Stimulated activated CD8-positive, alpha-beta memory T cell treated with anti-CD3 and anti-CD28 coated beads, Interleukin-7, amount 100 ng/mL, for 48 hours (primary cell): ENCODE data around the gene GNB5.

Source experiments
- DNase-seq, 2 donors: peaks; one replicate each; pipeline ENCODE4 v3.0.0-alpha.2; 2020; ENCODE audit warnings: low read depth in 1 of 2; ENCODE audit errors: extremely low read depth in 1 of 2

Gene GNB5

DNA sequence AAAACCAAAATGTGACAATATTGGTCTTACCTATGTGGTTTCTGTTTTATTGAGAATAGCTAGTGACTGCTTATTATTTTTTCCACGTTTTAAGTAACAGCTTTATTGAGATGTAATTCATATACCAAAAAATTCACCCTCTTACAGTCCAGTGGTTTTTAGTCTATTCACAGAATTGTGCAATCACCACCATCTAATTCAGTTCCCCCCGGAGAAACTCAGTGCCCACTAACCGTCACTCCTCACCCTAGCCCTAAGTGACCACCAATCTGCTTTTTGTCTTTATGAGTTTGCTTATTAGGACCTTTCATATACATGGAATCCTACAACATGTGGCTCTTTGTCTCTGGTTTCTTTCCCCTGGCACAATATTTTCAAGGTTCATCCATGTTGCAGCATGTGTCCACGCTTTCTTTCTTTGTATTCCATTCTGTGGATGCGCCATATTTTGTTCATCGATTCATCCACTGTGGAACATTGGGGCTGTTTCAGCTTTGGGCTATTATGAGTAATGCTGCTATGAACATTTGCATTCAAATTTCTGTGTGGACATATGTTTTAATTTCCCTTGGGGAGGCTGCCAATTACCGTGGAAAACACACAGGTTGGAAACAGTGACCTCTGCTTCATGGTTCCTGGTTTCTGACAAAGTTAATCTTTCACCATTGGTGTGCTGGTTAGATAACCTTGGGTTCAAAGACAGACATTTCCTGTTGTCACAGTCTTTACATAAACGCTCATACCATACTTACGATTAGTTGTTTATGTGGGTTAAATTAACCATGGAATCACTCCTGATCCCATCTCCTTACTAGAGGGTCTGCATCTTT lies 75.4 kb downstream of the GNB5 start:
- DNase-seq: no peak

DNA sequence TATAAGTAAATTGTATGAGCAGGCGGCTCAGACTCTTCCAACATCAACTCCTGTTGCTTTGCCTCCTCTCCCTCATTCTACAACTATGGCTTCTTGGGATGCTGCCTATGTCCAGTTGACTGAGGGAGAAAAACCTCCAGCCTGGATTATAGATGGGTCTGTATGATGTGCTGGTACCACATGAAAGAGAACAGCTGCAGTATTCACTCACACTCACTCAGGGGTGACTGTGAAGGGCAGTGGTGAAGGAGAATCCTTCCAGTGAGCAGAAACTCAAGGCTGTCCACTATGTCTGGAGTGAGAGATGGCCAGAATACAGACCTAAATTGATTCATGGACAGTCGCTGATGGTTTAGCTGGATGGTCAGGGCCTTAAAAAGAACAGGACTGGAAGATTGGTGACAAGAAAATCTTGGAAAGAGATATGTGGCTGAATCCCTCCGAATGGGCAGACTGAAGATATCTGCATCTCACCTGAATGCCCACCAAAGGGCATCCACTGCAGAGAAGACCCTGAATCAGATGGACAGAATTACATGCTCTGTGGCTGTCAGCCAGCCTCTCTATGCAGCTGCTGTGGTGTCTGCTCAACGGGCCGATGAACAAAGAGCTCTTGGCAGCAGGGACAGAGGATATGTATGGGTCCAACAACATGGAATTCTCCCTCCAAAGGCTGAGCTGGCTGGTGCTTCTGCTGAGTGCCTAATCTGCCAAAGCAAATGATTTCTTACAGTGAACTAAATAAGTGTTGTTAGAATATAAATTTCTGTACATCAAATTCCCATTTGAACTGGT lies 76.7 kb downstream of the GNB5 start:
- DNase-seq: no peak

DNA sequence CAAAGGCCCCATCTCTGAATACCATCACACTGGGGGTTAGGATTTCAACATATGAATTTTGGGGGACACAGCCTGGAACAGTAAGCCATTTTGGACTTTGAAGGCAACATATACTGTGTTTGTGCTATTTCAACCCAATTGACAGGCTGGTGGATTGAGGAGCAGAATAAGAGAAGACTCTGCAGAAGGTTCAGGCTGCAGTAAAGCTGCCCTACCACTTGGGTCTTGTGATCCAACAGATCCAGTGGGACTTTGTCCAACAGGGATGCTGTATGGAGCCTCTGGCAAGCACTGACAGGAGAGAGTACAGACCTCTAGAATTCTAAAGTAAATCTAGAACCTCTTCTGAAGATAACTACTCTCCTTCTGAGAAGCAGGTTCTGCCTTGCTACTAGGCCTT lies 77.5 kb downstream of the GNB5 start:
- no peak for DNase-seq

DNA sequence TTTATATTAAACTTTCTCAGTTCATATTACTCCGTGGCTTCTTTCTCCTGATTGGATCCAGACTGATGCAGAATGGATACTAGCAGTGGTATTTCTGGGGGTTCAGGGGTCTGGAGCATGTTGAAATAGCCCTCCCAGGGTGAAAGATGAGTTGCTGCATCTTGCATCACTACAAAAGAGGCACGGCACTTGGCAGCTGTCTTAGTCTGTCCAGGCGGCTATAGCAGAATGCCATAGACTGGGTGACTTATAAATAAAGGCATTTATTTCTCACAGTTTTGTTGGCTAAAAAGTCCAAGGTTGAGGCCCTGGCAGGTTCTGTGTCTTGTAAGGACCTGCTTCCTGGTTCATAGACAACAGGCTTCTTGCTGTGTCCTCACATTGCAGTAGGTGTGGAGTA lies 78.0 kb downstream of the GNB5 start:
- DNase-seq: no peak

DNA sequence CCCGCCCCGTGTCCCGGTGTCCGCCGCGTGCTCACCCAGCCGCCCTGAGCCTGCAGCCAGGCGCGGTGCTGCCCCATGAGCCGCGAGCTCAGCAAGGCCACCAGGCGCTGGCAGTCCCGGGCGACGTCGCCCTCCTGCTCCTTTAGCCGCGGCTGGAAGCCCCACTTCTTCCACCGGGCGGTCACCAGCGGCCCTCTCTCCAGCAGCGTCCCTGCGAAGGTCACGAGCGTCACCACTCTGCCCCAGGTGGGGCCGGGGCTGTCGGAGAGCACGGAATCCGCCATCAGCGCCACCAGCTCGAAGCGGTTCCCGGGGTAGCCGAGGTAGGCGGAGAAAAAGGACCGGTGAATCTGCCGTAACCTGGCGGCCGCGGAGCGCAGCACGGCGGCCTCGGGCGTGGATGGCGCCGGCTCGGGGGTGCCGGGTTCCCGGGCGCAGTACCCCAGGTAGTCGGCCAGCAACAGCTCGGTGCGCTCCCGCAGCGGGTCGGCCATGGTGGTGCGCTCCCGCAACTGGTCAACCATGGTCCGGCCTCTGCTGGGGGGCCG lies 78.9 kb downstream of the GNB5 start:
- DNase-seq: no peak

DNA sequence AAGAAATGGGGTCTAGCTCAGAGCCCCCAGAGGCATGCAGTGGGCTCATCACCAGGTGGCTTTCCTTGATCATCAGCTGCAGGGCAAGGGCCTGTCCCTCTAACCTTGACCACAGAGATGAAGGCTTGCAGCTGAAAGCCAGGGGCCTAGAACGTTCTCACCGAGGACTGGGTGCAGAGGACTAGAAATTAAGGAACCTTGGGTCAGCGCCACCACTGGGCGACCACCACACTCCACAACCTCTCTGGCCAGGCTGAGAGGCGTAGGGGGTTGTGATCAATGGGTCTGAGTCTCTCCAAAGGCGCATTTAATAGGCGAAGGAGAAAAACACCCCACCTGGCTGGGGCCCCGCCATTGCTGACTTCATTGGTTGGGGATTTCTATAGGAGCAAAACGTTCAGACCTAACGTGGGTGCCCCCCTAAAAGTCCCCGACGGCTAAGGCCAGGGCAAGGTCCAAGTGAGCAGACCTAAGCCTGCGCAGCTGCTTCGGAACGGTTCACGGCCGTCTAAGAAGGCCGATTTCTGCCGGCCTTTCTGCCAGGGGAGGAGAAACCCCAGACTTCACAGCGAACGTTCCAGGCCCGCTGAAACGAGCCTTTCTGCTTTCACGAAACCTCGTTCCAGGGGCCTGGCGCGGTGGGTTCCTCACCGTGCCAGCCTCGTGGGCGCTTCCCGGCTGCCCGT lies 79.5 kb downstream of the GNB5 start:
- DNase-seq: no peak

DNA sequence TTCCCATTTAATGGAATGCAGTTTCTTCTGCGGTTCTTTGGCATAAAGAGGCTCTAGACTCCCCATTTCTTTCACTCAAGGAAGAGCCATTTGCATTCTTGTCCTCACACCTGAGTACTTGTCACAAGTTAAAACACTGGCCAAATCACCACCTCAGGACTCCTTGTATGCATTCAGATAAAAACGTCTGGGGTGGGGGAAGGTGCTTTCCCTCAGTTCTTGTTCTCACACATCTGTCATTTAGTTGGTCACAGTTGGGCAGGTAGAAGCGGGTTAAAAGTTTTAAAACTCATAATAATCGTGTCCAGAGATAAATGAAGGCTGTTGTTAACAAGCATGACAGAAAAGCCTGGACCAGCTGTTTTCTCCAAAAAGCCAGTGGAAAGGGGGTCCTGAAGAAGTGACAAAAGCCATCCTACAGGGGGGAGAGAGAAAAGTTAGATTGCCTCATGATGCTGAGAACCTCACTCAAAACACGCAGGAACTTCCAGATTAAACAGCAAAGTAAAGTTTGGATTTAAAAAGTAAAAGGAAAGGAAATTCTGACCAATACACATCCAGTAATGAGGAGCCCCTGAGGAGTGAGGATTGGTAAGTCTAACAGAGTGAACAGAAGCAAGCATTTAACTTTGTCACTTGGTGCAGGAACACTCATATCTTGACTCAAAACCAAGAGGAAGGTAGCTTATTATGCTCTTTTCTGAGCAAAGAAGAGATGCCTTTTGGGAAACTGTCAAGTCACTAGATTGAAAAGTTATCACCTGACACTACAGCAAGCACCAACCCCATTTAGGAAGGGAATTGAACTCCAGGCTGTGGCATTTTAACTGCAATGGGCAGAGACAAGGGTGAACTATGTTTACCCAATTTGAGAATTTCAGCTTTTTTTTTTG lies 81.4 kb downstream of the GNB5 start:
- no peak for DNase-seq

DNA sequence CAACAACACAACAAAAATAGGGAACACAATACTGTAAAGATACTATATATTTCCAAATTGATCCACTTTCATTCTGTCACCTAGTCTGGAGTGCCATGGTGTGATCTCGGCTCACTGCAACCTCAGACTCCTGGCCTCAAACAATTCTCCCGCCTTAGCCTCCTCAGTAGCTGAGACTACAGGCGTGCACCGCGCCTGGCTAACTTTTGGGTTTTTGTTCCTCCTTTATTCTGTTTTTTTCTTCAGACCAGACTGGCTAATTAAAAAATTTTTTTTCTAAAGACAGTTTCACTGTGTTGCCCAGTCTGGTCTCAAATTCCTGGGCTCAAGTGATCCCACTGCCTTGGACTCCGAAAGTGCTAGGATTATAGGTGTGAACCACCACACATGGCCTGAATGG lies 84.0 kb downstream of the GNB5 start:
- no peak for DNase-seq

DNA sequence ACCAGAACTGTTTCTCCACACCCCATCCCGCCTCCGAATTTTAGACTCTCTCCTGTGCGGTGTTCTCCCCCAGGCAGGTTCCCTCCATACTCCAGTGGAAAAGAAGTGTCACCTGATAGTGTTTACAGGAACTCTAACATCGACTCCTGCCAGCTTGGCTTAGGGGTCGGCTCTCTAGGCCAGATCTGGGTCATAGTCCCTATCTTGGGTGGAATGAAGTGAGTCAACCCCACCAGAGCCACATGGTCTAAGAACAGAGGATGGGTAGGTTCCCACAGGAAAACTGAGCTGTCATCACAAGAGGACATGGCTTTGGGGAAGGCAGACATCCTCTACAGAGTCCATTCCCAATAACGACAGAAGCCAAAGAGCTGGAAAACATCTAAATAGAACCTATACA lies 84.6 kb downstream of the GNB5 start:
- DNase-seq: no peak

DNA sequence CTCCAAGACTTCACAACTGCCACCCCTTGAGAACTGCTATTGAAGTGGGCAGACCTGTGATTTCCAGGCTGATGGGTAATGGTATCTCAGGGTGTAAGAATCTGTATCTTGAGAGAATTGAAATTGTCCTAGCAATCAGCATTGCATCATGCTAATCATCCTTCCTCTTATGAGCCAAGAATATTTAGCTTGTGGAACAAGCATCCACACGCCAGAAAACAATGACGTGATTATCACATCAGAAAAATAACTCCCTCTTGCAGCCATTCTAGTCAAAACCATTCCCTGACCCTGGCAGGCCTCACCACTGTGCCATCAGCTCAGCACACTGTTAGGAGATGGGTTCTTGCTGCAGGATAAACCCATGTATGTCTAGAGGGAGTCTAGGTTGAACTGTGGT lies 85.3 kb downstream of the GNB5 start:
- no peak for DNase-seq

DNA sequence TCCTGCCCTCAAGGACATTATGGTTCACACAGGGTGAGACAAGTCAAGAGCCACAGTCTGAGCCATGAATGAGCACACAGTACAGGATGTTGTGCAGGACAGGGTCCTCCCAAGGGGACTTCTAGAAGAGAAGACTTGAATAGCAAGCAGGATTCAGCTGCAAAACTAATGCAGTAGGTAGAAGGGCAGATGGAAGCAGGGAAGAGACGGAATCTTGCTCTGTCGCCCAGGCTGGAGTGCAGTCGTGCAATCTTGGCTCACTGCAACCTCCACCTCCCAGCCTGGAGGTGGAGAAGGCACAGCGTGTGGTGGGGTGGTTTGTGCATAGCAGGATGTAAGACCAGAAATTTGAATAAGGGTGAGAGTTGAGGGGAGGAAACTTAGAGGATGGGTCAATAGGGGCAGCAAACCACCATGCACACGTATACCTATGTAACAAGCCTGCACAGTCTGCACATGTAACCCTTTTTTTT lies 86.6 kb downstream of the GNB5 start:
- DNase-seq: no peak

DNA sequence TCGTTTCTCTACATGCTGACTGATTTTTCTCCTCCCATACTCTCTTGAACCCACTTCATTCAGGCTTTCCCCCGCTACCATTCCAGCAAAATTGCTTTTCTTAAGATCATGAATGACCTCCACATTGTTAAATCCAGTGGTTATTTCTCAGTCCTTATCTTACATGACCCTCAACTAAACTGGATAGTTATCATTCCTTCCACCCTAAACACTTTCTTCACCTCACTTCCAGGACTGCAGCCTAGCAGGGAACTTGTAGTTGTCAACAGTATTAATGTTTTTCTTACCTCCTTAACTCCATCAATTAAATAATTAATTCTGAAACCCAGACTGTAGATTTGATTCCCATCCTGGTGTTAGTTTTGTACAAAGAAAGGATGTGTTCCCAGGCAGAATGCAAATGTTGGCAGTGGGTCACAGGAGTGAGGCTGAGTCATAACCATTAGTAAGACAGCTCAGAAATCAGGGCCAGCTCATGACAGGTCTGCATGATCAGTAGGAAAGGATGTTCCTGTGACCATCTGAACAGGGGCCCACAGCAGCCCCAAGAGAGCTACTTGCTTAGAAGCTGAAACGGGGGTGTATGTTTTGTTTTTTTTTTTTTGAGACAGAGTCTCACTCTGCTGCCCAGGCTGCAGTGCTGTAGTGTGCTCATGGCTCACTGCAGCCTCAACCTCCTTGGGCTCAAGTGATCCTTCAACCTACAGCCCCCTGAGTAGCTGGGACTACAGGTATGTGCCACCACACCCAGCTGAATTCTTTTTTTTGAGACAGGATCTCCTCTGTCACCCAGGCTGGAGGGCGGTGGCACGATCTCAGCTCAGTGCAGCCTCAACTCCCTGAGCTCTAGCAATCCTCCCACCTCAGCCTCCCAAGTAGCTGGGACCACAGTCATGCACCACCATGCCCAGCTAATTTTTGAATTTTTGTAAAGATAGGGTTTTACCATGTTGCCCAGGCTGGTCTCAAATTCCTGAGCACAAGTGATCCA lies 87.7 kb downstream of the GNB5 start:
- DNase-seq: no peak

DNA sequence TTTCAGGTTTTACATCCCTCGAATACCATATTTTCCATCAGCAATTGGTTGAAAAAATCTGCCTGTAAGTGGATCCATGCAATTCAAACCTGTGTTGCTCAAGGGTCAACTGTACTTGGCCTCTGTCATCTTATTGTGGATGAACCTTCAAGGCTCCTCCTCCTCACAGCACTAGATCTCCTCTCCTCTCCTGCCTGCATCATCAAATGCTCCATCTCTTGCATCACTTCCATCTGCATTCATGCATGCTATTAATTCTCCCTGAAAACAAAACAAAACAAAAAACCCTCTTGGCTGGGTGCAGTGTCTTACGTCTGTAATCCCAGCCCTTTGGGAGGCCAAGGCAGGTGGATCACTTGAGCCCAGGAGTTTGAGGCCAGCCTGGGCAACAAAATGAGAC lies 88.7 kb downstream of the GNB5 start:
- DNase-seq: no peak

DNA sequence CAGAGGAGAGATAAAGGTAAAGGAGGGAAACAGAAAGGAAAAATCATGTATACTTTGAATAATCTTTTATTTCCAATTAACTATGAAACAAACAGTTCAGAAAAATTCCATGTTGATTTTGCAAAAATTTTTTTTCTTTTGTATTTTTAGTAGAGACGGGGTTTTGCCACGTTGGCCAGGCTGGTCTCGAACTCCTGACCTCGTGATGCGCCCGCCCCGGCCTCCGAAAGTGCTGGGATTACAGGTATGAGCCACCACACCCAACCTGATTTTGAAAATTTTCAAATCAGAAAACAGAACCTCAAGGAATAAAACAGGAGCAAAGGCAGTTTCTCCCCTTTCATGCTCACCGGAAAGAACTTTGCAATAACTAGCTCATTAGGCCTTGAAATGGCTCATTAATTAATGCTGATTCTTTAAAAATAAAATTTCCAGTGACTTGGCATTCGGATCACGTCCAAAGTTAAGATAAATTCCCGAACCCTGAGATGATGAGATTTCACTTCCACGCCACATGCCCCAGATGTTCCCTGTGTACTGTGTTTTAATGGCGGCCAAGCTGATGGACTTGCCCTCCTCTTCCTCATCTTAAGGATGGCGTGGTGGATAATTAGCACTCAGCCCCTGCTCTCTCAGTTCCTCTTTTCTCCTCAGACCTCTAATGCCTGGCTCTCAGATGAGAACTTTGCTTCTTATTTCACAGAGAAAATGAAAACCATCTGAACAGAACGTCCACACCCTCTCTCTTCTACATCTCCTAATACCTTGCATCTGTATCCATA lies 89.5 kb downstream of the GNB5 start:
- DNase-seq: no peak

DNA sequence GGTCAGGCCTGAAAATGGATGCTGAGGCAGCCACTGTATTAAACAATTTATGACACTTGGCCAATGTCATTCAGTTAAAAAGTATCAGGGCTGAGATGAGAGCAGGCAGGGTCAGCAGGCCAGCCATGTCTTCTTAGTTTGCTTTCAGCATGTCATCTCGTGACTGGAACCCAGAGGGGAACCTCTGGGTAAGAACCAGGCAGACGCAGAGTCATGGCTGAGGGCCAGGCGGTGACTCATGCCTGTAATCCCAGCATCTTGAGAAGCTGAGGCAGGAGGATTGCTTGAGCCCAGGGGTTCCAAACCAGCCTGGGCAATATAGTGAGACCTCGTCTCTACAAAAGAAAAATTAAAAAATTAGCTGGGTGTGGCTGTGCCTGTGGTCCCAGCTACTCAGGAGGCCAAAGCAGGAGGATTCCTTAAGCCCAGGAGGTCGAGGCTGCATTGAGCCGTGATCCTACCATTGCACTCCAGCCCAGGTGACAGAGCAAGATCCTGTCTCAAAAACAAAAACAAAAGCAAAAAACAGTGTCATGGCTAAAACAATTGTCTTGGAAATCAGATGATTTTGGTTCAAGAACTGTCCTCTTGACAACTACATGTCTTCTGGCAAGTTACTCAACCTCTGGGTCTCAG lies 90.3 kb downstream of the GNB5 start:
- no peak for DNase-seq

DNA sequence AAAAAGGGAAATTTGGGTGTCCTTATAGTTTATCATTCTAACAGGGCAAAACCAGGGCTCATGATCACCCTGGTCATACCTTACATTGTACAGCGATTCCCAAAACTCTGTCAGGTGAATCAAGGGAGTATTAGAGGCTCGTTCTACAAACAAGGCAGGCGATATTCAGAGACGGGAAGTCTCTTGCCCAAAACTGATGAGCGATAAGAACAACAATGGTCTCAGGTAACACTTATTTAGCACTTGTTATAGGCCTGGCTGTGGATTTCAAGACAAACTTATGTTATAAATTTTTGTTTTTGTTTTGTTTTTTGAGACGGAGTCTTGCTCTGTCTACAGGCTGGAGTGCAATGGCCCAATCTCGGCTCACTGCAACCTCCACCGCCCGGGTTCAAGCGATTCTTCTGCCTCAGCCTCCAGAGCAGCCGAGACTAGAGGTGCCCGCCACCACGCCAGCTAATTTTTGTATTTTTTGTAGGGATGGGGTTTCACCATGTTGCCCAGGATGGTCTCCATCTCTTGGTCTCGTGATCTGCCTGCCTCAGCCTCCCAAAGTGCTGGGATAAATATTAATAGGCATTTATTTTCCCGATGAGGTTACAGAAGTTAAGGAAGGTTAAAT lies 91.4 kb downstream of the GNB5 start:
- DNase-seq: no peak

DNA sequence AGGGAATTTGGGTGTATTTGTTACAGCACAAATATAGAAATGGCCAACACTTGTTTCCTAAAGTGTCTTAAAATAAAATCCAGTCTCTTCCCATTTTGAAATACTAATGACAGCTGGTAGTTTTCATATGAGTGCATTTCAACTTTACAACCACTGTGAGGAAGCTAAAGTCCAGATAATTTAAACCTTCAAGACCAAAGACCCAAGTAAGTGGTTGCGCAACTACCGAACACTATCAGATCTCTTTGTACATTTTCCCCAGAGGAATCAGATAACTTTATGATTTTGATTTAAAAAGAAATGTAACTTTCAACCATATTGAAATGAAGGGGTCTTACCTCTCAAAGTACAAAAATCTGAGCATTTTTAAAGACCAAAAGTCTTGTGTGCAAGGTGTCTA lies 92.9 kb downstream of the GNB5 start:
- DNase-seq: no peak
